GM21825 (cell line): Measurements from ENCODE around the gene NBEA.
A peak's percentile ranks its signal among the peaks of the same experiment; 100 is the strongest.

Experiments
- ATAC-seq: cut with Tn5 transposase; IDR thresholded peaks from one replicate; pipeline ENCODE4 v1.9.1; 2021; ENCODE audit warnings: mild to moderate bottlenecking, moderate library complexity; ENCODE audit not compliant: unreplicated experiment

Gene NBEA

DNA sequence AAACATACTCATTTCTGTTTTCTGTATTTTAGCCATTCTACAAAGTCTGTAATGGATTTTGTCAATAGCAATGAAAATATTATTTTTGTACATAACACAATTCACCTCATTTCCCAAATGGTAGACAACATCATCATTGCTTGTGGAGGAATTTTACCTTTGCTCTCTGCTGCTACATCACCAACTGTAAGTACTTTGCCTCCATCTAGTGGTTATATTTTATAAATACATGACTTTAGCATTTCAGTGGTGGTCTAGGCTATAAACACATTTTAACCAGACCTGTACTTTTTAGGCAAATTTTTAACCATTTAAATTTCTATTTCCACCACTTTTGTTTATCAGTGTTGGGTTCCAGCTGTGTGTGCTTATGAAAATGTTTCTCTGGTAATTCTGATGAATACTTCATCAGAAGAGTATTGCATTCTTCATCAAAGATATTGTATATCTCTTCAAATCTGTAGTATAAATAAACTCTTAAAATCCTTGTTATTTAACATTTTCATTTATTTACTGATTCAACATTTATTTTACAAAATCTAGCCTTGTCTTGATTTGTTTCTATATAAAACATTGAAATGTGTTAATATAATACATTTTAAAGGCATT, 222.4 kb downstream of the NBEA start:
- ATAC-seq, result peak; percentile 81

DNA sequence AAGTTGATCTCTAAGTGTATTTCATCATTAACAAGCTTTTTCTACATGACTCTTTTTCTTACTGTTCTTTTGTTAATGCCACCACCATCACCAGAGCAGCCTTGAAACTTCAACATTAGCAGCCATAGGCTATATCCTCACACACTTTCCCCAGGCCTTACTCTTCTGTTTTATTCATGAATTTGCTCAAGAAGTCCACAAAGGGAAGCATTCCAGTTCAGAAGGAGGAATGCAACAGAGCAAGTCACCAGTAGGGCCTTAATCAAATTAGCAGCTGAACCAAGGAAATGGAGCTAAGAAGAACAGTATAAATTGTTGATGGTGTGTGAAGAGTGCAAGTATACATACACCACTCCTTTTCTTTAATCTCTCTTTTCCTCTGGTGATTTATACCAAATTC, 223.1 kb downstream of the NBEA start:
- no peak for ATAC-seq

DNA sequence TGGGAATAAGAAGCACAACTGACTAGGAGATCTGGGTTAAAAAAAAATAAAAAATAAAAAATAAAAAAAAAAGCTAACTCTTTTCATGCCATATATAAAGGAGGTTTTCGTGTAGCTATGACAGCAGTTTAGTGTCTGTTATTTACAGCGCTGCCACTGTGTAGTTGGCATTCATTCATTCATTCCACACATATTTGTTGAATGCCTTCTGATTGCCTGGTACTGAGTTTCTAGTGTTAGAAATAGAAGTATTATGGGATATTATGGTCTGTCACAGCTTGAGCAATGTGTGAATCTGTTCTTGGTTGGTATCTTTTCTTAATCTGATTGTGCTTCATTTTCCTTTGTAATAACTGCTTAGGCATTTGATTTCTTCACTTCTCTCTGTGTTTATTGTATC, 237.4 kb downstream of the NBEA start:
- no peak for ATAC-seq

DNA sequence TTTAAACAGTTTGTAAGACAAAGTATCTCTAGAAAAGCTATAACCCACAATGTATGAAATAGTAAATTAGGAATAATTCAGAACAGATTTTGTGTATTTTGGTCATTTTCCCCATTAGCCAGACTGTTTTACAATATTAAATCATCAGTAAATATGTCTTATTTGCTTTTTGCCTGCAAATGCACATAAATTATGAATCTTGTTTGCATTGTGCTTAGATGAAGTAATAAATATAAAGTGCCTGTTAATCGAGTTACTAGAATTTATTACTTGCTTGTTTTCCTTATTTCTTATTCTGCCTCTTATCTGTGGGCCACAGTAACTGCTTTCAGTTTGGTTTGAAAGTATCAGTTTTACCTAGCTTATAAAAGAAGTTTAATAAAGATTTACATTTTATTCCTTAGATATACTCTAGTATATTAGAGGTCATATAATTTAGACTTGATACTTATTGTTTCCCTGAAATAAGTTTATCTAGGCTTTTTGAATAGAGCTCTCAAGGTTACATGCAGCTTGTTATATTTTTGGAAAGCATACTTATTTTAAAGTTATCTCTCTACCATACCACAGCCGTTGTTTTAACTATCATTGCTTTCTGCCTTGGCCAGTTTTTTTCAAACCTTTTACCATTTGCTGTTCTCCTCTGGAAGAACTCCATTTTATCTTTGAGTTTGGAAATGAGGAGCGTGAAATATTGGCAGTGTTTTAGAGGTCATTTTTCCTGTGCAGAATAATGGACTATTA, 238.0 kb downstream of the NBEA start:
- no peak for ATAC-seq

DNA sequence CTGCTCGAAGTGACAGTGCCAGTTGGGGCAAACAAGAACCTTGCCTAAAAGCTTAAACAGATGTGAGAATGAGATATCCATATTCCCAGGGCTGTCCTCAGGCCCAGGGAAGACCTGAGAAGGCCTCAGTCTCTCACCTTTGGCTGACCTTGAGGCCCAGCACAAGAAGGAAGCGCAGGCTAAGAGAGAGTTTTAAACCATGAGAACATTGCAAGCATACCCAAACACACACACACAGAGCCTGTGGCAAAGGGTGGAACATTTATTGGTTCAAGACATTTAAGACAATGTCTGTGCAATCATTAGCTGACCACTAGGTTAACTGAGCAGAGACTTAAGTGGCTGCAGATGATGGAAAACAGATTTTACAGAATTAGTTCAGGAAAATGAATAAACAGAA, 248.2 kb downstream of the NBEA start:
- ATAC-seq, result no peak

DNA sequence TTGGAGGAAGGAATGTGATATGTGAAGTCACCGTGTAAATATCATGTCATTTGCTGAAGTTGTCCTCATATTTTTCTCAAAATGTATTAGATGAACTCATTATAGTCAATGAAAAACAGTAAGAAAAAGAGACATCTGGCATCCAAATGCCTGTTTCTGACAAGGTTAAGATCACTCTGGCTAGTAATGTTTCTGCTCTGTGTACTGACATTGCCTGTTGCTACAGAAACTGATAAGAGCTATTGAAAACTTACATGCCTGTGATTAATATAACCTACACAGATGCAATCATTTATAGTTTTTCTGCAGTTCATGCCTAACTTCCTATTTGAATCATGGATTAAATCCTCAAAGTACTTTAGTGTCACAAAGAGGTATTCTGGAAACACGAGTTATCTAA, 249.8 kb downstream of the NBEA start:
- ATAC-seq, result no peak

DNA sequence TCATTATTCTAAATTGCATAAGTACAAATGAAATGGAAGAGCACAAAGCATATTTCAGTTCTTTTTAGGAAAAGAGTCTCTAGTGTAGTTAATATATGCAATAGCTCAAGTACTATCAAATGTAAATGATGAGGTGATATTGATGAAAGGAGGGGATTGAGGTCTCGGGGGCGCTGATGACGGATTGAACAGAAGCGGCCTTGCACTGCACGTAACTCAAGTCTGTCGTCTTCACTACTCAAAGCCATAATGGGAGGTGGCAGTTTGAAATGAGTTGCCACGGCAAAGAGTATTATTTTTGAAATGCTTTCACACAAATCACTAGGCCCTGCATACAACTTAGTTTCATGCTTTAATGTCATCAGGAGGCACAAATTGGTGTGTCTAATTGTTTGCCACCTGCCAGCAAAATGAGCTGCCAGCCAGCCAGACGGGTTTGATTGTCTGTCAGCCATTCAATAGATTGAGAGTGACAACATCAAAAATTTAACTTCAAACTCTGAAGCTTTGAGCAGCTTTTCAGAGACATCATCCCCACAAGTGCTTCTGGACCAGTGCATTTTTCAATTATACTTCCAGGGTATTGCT, 256.6 kb downstream of the NBEA start:
- ATAC-seq, result no peak

DNA sequence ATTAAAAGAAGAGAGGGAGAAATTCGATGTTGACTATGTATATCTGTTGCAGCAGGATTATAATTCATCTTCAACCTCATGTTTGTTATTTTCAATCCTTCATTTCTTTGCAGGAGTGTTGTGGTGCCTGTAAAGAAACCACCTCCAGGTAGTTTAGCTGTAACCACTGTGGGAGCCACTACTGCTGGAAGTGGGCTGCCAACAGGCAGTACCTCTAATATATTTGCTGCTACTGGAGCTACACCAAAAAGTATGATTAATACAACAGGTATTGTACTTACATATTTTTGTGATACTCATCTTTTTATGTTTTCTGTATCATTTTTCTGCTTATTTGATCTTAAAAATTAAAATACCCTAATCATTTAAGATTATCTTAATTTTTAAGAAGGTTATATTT, 266.5 kb downstream of the NBEA start:
- no peak for ATAC-seq

DNA sequence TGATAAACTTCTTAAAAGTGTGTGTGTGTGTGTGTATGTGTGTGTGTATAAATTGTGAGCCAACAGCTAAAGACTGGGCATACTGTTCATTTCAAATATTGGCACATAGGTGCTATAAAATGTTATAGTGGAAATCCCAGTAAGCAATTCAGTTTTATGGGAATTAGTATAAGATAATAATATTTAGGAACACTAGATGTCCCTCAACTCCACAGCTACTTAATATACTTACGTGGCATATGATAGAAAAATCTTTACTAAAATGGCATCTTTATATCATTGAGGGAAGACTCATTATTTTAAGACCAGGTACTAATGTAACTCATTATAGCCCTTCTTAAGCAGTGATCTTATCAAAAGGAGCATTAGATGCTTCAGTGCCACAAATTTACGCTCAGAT, 268.2 kb downstream of the NBEA start:
- ATAC-seq, result no peak

DNA sequence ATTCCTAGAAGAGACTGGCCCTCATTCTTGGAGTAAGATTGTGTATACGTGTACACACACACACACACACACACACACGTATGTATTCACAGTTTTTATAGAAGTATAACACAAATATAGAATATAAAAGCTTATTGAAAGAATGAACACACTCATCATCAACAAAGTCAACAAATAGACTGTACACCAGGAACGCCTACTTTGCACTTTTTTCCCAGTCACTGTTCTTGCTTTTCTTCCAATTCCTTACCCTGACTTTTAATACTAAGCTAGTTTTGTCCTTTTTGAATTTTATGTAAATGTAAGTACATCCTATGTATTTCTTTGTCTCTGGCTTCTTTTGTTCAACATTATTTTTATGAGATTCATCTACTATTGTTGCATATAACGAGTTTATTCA, 269.9 kb downstream of the NBEA start:
- ATAC-seq, result no peak

DNA sequence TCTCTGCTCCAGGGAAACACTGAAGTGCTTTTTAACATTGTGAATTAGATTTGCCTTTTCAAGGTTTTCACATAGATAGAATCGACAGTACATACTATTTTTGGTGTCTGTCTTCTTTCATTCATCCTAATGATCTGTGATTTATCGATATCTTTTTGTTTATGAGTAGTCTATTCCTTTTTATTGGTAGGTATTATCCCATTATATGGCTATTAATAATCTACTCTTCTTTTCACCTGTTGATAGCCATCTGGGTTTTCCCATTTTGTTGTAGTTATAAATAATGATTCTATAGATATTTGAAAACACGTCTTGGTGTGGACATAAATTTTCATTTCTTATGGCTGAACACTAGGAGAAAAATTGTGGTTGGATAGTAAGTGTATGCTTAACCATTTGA, 271.8 kb downstream of the NBEA start:
- no peak for ATAC-seq

DNA sequence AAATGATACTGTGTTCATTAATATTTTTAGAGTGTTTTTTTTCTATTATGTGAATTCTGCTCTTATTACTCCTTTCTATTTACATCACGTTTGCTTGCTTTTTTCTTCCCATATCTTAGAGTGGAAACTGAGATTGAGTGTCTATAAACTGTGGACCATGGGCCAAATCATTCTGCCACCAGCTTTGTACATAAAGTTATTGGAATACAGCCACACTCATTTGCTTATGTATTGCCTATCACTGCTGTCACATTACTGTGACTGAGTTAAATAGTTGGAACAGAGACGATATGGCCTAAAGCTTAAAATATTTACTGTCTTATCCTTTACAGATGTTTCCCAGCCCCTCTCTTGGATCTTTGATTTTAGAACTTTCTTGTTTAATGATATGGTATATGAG, 274.1 kb downstream of the NBEA start:
- ATAC-seq, result no peak

DNA sequence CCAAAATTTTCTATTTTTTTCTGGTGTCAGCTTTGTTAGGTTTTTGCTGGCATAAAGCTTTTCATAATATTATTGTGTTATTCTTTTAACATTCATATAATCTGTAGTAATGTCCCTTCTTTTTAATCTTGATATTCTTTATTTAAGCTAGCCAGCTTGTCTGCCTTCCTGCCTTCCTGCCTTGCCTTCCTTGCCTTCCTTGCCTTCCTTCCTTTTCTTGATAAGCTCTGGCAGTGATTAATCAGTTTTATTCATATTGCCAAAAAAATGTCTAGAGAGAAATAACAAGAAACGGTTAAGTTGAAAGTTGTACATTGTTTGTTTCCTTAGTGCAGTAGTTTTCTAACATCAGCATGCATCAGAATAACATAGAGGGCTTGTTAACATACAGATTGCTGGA, 277.0 kb downstream of the NBEA start:
- ATAC-seq, result no peak

DNA sequence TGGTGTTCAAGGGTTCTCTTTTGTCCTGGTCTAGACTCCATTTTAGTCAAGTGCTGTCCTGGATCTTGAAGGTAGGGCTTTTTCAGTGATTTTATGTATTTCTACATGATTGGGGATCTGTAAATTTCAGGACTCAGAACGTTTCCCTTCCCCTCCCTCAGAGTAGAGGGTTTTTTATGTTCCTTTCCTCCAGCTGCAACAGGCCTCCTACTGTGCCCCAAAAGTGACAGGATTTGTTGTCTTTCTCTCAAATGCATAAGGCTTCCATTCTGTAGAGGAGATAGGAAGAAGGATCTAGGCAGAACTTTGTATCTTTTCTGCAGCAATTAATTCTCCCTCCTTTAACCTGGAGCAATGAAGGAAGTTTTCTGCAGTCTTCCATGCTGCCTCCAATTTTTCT, 283.1 kb downstream of the NBEA start:
- ATAC-seq, result no peak

DNA sequence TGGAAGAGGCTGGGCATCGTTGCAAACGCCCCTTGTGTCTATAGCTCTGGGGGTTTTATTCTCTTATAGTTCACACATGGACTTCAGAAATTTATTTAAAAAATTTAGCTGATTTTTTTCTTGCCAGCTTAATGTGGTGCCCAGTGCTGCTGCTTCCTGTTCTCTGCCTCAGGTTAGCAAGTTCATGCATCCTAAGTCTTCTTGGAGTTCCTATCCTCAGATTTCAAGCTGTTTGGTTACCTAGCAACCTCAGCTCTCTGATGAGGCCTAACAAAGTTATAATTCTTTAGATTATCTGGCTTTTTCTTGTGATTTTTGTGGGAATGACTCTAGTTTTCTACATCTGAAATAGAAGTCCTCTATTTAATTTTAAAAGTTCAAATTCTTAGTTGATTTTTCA, 283.5 kb downstream of the NBEA start:
- no peak for ATAC-seq

DNA sequence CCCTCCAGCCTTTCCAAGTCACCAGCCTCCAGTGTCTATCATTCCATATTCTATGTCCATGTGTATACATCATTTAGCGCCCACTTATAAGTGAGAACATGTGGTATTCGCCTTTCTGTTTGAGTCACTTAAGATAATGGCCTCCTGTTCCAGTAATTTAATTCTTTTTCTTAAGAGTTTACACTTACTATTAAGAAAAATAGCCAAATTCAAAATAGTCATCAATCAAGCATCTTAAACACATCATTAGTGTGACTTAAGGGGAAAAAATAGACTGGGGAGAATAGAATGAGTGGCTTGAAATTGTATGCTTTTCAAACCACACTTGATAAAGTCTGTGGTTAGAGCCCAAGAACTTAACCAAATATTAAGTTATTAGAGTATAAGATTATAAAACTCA, 286.5 kb downstream of the NBEA start:
- no peak for ATAC-seq

DNA sequence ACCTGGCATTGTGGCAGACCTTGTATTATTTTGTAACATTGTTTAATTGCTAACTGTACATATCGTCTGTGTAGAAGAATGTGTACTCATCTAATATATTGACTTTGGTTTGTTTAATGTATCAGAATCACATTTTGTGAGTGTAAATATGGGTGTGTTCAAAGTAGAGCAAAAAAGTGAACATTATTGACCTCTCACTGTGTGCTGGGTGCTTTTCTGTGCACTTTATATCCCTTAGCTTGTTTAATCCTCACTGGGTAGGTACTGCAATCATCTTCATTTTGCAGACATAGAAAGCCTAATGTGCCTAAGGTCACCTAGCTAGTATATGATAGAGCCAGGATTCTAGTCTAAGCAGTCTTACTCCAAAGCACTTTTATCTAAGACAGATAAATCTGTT, 289.4 kb downstream of the NBEA start:
- ATAC-seq, result no peak

DNA sequence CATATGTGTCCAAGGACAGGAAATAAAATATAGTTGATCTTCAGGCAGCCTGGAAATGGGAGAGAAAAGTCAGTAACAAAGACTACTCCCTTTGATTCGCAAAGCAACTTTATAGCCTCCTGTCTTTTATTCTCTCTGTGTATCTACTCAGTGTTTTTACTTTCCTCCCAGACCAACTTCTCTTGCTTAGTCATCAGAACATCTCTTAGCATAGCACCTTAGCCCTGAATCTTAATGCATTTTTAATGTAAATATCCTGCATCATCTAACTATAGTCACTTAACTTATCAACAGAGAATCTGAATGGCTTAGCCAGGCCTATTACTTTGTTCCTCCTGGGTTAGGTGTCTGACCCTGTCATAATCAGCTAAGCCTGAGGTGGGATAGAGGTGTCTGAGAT, 296.2 kb downstream of the NBEA start:
- ATAC-seq, result no peak

DNA sequence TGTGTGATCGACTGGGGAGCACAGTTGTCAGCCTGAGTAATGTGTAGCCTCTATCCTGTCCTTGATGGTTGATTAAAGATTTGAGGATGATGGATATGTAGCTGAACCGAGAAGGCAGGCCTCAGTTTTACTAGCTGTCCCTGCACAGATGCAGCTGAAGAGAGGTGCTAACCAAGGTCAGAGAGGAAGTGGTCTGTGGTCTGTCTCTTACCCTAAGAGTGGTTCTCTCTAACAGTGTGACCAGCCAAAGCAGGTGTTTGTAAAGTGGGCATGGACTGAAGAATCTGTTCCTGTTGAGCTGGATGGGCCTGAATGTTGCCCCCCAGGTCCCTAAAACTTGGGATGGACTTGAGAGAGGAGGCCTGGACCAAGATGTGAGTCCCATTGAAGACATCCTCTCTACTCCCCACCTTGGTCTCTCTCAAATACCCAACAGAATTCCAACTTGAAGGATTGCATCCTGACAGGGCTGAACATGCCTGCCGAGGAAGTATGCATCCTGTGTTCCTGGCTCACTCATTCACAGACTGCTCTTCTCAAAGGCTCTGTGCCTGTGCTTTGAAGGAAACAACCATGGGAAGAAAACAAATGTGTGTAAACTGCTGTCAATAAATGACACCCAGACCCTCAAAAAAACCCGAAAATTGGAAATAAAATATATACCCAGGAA, 310.6 kb downstream of the NBEA start:
- ATAC-seq, result peak; percentile 67

DNA sequence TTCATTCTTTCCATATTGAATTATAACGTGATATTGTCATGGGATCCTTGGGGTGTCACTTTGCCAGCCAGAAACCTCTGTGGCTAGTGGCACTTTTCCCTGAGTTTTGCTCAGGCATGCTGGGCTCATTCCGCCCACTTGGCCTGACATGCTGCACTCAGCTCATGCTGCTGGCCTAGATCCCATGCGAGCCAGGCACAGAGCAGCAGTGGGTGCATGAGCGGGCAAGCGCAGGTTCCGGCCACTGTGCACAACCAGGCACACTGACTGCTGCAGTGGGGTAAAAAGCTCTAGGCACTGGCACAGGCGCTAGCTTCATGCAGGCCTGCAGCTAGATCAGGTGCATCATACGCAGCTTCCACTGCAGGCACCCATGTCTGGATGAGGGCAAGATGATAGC, 313.2 kb downstream of the NBEA start:
- ATAC-seq, result no peak

DNA sequence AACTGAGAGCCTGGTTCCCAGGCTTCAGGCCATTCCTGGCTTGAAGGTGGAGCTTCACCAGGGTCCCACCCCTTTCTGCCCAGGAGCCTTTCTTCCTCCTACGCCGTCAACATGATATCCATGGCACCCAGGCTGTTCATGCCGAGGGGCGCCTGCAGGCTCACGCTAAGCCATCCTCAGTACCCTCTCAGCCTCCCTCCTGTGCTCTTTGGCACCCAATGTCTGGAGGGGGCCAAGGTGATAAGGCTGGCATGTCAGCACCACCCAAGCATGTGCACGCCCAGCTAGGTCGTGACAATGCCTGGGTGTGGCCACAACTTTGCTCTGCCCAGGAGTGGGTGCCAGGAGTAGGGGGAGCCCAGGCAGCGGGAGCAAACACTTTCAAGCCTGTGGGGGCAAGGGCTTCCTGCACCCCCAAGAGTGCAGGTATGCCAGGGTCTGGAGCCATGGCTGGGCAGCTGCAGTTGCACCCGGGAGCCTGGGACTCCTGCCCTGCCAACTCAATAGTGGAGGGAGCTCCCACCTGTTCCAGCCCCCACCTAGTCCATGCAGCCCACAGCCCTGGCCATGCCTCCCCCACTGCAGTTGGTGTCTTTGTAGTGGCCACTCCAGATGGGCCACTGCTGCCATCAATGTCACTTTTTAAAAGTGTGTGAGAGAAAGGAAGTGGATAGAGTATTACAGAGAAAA, 314.5 kb downstream of the NBEA start:
- ATAC-seq, result no peak
